ENCODE data around the gene C2CD2L.
"Not testable (repeated sequence)": the region's sequence is repeated elsewhere in the genome, so short reads cannot be mapped to it uniquely, and the experiment has no call there.

The C2CD2L gene

DNA sequence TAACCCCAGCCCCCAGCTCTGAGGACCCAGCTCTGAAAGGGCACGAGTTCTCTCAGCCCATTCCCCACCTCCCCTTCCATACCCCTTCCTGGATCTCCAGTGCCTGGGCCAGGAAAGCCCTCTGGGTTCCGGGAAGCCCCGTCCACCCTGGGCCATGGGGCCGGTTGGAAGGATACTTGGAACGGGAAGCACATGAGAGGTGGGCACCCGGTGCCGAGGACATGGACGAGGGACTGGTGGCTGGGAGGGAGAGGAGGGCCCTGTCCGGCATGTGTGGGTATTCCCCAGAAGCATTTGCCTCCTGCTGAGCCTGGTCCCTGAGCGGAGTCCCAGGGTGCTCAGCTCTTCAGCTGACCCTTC lies 9.1 kb downstream of the C2CD2L start:
- DNase-seq = no peak

DNA sequence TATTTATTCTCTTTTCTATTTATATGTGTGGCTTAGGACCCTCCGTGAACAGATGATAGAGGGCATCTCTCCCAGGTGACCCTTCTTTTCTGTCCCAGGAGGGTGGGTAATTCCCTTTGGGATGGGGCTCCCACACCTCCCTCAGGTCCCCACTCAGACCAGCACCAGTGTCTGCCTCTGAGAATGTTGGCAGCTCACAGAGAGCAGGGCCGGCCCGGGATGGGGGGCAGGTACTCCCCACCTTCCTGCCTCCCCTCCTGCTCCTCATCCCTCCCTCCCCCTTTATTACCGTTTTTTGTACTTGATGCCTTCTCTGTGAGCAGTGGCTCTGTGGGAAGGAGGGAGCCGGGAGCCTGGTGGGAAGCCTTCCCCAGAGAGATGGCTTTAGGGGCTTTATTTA lies 9.5 kb downstream of the C2CD2L start:
- no peak for DNase-seq

DNA sequence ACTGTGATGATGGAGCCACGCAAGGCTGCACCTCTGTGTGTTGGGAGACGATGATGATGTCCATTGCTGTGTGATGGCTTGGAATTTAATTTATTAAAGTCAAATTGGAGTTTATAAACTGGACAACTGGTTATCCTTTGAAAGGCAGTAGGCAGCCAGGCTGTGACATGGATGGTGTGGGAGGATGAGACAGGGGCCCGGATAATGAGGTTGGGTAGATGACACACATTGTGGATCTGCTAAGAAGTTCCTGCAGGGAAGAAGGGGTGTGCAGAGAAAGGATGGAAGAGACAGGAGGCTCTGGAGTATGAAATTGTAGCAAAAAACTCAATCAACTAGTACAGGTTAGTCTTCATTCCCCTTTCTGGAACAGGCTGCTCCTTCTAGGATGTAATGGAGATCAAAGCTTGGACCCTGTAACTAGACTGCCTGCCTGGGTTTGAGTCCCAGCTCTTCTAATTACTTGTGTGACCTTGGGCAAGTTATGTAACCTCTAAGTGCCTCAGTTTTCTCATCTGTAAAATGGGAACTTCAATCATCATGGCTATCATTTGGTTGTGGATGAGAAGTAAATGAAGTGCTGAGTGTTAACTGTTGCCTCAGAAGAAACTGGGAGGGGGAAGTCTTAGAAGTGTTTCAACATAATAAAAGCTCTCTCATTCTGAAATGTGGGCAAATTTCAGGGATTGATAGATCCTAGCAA lies 10.0 kb downstream of the C2CD2L start:
- DNase-seq = no peak

DNA sequence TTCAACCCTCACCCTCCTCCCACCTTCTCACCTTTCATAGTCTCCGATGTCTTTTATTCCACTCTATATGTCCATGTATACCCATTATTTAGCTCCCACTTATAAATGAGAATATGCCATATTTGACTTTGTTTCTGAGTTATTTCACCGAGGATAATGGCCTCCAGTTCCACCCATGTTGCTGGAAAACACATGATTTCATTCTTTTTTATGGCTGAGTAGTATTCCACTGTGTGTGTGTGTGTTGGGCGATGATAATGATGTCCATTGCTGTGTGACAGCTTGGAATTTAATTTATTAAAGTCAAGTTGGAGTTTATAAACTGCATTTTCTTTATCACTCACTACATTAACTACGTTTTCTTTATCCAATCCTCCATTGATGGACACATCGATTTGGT lies 11.1 kb downstream of the C2CD2L start:
- DNase-seq = no peak

DNA sequence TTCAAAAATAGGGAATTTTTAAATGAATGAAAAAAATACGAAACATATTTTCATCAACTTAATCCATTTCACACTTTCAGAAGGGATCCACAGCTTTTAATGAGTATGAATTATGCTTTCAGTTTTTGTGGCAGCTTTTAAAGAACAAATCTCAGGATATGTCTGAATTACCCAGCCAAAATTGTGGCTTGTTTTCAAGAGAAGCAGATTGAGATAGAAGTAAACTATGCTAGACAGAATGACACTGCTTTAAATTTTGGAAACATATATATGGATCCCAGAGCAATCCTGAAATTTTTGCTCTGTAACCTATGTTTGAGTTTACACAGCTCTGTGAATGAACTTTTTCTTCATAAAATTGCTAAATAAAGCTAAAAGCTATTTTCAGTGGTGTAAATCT lies 11.8 kb downstream of the C2CD2L start:
- no peak for DNase-seq

DNA sequence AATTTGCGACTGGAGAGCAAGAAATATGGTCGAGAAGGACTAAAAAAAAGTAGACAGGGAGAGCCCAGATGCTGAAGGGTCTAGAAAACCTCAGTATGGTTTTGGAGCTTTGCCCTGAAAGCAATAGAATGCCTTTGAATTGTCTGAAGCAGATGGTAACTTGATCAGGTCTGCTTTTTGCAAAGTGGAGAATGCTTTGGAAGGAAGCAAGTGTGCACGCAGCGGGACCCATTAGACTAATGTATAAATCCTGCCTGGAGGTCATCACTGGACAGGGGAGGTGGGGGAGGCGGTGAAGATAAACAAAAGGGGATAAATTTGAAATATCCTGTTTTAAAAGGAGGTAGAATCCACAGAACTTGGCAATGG lies 13.5 kb downstream of the C2CD2L start:
- DNase-seq = no peak

DNA sequence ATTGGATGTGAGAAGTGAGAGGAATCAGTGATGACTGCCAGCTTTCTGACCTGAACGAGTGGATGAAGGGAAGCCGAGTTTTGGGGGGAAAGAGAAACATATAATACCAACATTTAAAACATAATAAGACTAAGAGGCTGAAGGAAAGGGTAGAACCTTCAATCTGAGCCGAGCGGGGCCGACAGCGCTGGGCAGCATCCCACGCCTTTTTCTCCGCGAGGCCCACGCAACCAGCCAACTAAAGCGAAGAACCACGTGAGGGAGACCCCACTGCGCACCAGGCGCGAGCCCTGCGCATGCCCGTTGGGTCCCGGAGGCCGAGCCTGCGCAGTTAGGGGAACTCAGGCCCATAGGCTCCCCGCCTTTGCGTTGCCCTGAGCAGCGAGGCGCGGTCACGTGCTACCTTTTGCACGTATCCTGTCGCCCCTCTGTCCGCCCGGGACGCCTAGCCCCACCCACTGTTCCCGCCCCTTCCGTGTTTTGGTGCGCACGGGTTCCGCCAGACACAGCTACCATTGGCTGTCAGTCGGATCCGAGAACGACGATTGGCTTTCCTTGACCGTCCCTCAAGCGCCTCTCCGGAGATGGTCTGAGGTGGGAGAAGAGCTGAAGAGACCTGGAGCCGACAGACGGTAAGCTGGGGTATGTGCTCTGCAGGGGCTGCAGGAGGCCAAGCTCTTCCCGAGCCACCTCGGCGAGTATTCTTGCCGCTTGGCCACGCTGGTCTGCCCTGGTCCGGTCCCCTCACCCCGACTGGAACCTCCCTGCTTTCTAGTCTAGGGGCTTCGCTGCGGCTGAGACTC lies 14.1 kb downstream of the C2CD2L start, which contains the start of gene HINFP:
Gene HINFP, plus strand, starts transcription at position 573 of the 803 bp plus-strand sequence. CDS start 5,365 bp downstream, outside the sequence.
- DNase-seq = peak; percentile 99

DNA sequence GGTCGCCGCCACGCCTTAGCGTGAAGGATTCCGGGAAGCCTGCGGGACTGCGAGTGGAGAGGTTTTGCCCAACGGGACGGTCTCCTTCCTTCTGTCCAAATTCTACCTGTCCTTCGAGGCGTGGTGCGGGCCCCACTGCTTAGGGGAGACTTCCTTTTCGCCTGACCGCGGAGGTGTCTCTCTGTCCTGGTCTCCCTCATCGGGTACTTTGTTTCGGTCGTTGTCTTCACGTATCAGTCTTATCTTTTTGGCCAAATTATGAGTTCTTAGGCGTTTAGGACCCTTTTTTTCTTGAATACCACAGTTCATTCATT lies 14.6 kb downstream of the C2CD2L start:
- DNase-seq = no peak

DNA sequence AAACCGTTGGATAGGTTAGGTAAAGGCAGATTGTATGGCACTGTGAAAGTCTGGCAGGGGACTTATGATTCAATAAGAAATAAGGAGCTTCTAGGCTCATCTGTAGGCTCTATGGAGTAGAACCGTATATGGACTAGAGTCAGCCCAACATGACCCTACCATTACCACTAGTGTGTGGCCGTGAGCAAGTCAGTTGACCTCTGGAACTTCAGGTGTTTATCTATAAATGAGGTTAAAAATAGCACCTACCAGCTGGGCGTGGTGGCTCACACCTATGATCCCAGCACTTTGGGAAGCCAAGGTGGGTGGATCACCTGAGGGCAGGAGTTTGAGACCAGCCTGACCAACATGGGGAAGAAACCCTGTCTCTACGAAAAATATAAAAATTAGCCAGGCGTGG lies 18.7 kb downstream of the C2CD2L start:
- no peak for DNase-seq

DNA sequence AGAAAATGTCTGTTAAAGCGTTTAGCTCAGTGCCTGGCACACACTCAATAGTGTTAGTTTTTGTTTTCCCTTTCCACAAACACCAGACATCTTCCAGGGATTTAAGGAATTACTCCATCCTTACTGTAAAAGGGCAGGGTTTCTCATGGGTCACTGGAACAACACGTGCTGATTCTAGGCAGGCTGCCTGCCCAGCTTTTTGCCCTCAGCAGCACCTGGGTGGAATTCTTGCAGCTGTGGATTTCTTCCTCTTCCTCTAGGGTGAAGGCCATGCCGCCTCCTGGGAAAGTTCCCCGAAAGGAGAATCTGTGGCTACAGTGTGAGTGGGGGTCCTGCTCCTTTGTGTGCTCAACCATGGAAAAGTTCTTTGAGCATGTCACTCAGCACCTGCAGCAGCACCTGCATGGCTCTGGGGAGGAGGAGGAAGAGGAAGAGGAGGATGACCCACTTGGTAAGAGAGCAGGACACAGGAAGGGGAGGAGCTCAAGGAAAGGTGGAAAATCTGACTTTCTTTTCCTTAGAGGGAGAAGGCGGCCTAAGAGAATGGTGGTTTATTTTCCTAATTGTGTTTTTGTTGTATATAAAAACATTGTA lies 19.6 kb downstream of the C2CD2L start:
- DNase-seq = no peak

DNA sequence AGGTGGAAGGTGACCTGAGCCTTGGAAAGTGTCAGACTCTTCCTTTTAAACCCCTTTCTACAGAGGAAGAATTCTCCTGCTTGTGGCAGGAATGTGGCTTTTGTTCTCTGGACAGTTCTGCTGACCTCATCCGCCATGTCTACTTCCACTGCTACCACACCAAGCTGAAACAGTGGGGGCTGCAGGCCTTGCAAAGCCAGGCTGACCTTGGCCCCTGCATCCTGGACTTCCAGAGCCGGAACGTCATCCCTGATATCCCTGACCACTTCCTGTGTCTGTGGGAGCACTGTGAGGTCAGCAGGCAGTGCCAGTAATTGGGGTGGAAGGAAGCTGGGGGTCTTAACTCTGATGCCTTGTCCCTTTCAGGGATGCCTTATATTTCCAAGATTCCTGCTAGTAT lies 23.5 kb downstream of the C2CD2L start:
- DNase-seq = no peak

DNA sequence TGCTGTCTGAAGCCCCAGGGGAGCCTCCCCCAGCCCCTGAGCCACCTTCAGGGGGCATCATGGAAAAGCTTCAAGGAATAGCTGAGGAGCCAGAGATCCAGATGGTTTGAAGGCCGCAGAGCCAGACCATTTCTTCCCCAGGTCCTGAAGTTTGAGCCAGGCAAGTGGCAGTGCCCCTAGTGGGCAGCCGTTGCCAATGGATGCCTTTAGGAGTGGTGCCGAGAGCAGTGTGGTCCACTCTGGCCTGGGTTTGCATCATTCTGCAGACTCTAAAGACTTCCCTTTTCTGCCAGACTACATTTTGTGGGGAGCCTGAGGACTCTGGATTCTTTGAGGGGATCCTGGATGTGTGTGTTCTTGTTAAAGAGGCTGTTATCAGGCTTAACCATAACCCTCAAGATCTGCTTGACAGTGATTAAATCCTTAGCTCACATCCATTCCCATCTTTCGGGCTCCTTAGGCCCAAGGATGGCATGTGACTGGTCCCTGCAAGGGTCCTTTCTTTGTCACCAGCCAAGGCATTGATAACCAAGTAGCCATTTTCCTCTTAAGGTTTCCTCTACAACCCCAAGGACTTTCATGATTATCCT lies 27.3 kb downstream of the C2CD2L start:
- no peak for DNase-seq

DNA sequence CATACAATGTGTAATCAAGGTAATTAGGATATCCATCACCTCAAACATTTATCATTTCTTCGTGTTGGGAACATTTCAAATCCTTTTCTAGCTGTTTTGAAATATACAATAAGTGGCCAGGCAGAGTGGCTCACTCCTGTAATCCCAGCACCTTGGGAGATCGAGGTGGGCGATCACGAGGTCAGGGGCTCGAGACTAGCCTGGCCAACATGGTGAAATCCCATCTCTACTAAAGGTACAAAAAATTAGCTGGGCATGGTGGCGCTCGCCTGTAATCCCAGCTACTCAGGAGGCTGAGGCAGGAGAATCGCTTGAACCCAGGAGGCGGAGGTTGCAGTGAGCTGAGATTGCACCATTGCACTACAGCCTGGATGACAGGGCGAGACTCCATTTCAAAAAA lies 32.1 kb downstream of the C2CD2L start:
- not testable (repeated sequence) for DNase-seq

DNA sequence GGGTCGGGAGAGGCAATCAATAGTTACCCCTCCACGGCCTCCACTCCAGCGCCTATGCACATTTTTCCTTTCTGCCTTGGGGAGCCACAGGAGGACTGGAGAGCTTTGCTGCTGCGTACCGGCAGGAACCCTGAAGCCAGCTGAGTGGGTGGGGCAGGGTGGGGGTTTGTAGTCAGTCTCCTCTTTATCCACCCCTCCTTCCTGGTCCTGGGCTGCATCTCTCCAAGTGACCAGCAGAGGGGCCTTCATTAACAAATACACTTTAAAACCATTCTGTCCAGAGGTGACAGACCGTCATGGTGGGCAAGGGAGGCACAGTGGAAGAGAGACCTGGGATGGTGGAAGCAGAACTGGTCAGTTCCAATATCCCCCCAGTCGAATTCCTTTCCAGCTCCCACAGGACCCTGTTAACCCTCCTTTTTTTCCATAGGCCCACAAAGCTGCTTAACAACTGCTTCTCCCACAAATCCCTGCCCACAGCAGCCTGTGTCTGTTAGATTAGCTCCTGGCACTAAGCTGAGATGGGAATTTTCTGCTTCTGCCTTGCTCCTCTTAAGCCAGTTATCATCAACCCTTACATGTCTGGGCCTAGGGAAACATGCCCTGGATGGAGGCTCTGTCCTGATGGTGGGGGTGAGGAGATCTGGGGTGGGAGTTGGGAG lies 37.8 kb downstream of the C2CD2L start:
- peak; percentile 54 for DNase-seq

DNA sequence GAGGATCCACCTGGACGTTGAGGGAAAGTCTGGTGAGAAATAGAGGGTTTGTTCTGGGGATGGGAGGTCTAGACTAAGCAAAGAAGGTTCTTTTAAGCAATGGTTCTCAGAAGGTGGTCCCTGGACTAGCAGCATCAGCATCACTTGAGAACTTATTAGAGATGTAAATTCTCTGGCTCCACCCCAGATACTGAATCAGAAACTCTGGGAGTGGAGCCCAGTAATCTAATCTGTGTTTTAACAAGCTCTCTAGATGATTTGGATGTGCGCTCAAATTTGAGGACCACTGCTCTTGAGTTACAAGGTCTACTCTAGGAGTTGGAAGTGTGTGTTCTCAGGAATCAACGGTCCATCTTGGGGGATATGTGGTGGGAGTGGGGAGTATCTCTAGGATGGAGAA lies 38.4 kb downstream of the C2CD2L start:
- no peak for DNase-seq

DNA sequence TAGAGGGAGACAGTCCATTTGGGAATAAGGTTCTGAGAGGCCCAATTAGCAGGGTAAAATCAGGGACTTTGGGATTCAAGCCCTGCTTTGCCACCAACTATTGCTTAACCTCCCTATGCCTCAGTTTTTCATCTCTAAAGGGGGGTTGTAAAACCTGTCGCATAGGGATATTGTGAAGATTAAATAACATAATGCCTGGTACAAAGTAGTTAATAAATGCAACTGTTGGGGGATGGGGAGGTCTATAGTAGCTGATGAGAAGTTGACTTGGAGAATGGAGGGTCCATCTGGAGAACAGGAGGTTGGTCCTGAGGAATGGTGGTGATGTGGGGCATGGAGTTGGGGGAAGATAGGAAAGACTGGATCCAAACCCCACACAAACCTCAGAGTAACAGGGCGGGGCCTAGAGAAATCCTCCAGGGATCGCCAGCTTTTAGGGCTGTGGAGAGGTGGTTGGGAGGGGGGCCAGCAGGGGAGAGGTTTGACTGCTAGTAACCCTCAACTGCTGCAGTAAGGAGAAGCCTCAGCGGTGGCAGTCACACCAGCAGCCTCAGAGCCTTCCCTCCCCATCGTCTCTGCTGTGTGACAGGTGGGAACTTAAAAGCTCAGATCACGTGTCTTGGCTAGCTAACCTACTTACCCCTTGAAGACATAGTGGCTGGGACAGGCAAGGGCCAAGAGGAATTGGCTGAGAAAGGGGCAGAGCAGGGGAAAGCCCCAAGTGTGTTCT lies 40.6 kb downstream of the C2CD2L start:
- no peak for DNase-seq

DNA sequence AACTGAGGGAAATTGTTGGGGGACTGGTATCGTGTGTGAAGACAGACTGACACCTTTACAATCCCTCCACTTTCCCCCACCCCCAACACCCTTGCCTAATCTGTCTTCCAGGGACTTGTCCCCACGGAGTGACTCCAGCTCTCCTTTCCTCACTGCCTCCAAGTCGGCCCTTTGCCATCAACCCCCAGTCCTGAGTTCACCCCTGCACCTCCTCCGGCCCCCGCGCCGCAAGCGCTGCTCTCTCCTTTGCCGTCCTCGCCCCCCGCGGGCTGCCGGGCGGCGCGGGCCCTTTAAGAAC lies 41.5 kb downstream of the C2CD2L start:
- DNase-seq = no peak

DNA sequence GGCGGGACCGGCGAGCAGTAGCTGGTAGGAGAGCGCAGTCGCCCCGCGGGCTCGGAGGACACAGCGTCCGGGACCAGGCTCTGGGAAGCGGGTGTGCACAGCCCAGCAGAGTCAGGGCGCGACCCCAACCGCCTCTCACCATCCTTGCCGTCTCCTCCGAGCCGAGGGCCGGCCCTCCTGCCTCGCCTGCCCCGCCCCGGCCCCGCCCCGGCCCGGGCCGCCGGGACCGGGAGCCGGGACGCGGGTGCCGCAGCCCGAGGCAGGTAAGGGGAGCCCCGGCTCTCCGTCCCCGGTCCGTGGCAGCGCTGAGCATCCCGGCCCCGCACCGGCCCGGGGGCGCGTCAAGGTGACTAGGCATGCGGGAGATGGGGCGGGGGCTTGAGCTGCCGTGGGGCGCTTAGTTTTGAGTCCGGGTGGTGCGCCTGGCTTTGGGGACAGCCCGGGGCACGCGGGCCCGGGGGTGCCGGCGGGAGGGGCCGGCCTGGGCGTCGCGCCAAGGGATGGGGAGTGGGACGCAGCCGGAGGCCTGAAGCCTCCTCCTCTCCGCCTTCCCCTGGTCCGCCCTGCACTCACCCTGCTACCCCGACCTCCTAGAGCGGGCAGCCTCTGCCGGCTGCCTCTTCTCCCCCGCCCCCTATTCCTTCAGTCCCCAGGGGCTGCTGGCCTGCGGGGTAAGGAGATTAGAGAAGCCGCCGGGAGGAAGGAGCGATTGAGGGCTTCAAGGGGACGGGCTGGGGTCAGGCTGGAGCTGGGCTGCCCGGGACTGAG lies 42.1 kb downstream of the C2CD2L start, which contains the start of gene ABCG4:
Gene ABCG4, plus strand, starts transcription at position 35 of the 768 bp plus-strand sequence. CDS start 914 bp downstream, outside the sequence.
- DNase-seq = no peak

DNA sequence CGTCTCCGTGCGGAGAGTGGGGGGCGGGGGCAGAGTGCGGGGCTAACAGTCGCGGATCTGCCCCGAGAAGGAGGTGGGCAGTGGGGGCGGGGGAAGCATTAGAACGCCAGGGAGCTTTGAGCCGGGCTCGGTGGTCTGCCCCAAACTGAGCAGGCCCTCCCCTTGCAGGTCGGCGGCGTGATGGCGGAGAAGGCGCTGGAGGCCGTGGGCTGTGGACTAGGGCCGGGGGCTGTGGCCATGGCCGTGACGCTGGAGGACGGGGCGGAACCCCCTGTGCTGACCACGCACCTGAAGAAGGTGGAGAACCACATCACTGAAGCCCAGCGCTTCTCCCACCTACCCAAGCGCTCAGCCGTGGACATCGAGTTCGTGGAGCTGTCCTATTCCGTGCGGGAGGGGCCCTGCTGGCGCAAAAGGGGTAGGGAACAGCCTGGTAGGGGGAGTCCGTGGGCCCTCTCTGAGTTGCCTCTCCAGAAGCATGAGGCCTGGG lies 42.7 kb downstream of the C2CD2L start:
- DNase-seq = no peak

DNA sequence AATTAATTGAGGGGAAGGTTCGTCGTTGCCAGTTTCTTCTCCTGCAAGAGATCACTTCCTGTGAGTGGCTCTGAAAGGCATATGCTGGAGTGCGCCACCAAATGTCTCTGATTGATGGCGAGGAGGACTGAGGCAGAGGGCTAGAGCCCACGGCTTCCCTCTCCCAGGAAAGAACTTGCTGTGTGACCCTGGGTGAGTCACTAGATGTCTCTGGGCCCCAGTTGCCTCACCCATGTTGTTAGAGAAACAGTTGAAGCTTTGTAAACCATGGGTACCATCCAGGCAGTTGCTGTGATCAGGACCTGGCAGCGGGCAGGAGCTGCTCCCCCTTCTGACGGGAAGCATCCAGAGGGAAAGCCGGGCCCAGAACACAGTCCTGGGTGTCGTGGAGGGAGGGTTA lies 44.9 kb downstream of the C2CD2L start:
- no peak for DNase-seq

DNA sequence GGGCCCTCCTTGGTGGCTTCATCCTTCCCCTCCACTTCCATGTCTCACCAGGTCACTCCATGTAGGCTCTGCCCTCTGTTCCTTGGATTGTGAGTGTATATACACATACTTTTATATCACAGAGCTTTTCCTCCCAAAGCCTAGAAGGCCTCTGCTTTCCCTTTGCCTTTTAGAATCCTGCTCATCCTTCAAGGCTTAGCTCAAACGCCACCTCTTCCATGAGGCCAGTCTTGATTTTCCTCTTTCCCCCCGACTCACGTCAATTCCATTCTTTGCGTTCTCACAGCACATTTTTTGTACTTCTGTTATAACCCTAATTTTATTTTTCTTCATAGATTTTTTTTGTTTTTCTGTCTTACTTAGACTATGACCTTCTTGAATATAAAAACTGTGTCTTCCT lies 45.5 kb downstream of the C2CD2L start:
- no peak for DNase-seq
